Measurements from ENCODE around the gene GATAD2A.

GATAD2A gene

DNA sequence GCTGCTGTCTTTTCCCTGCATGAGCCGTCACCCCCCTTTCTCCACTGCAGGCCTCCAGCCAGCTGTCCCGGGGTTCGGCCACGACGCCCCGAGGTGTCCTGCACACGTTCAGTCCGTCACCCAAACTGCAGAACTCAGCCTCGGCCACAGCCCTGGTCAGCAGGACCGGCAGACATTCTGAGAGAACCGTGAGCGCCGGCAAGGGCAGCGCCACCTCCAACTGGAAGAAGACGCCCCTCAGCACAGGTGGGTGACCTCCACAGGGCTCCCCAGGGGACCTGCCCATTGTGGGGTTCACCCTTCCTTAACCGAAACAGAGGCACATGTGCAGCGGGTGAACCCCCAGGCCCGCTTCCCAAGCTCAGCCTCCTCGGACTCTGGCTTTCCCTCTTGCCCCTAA, 96.8 kb downstream of the GATAD2A start:
- Histone ChIP-seq H3K4me1 (ENCODE audit: insufficient read depth, low read length, poor library complexity, severe bottlenecking) (no peaks in the 10 kb centered on the region), H3F3A (ENCODE audit: low read depth) (no peaks in the 10 kb centered on the region), H3K36me3 (ENCODE audit: insufficient read depth, low read length) (peaks cover 95% of the 10 kb centered on the region; the same call in 1 of the 2 replicates), H2AFZ (ENCODE audit: low read length) (no peak overlapping the region), H3K4me3 (ENCODE audit: low read length, poor library complexity, severe bottlenecking) (no peak overlapping the region), H3K27me3 (ENCODE audit: insufficient read depth, low read length, poor library complexity, severe bottlenecking) (no peaks in the 10 kb centered on the region), H3K4me2 (ENCODE audit: low read depth, low read length, poor library complexity, severe bottlenecking) (no peak overlapping the region), H3K9me3 (ENCODE audit: insufficient read depth, low read depth, low read length) (no peaks in the 10 kb centered on the region), H3K79me2 (ENCODE audit: insufficient read depth, low read length) (no peaks in the 10 kb centered on the region), H3K9me2 (replicated peaks; ENCODE audit: low read depth, low read length) (no peaks in the 10 kb centered on the region), H4K20me1 (ENCODE audit: insufficient read depth, low read length, poor library complexity, severe bottlenecking) (peaks cover 4% of the 10 kb centered on the region), H3K9ac (ENCODE audit: low read depth, low read length, poor library complexity, severe bottlenecking) (no peak overlapping the region)
- no peak for TF ChIP-seq EZH2phosphoT487 (IDR thresholded peaks at IDR 0.05; ENCODE audit: borderline replicate concordance)
- TF ChIP-seq, protein P1, sequence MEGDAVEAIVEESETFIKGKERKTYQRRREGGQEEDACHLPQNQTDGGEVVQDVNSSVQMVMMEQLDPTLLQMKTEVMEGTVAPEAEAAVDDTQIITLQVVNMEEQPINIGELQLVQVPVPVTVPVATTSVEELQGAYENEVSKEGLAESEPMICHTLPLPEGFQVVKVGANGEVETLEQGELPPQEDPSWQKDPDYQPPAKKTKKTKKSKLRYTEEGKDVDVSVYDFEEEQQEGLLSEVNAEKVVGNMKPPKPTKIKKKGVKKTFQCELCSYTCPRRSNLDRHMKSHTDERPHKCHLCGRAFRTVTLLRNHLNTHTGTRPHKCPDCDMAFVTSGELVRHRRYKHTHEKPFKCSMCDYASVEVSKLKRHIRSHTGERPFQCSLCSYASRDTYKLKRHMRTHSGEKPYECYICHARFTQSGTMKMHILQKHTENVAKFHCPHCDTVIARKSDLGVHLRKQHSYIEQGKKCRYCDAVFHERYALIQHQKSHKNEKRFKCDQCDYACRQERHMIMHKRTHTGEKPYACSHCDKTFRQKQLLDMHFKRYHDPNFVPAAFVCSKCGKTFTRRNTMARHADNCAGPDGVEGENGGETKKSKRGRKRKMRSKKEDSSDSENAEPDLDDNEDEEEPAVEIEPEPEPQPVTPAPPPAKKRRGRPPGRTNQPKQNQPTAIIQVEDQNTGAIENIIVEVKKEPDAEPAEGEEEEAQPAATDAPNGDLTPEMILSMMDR (conservative IDR thresholded peaks at IDR 0.05; ENCODE audit: low read length): no peak

DNA sequence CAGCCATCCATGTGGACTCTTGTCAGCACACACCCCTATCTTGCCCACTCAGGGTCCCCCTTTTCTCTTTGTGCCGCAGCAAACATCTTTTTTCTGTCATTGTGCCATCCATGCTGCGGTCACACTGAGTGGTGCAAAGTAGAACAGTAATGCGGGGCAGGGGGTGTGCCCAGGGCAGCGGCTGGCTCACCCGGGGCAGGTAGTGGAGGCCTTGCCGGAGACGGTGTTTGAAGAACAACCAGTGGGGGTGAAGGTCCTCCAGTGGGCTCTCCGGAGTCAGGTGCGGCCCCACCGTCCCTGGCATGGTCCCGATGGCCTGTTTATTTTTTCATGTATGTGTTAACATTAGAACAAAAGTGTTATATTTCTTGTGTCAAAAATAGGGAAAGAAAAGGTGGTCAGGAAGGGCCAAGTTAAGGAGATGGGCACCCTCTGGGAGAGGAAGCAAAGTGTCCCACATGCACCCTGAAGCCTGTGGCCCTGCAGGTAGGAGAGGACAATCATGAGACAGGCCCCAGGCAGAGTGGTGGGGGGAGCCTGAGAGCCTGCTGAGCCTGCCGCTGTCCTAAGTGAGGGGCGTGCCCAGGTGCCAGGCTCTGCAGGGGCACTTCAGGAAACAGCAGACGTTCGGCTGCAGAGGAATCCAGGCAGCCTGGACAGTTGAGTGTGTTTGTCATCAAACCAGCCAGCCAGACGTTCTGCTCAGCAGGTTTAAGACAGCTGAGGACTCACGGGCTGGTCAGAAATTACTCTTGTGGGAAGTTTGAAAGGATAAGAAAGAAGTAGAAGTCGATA, 97.5 kb downstream of the GATAD2A start:
- H4K20me1 ChIP-seq (ENCODE audit: insufficient read depth, low read length, poor library complexity, severe bottlenecking): peaks cover 4% of the 10 kb centered on the region
- H3K4me3 ChIP-seq (ENCODE audit: low read length, poor library complexity, severe bottlenecking): no peak overlapping the region
- peaks cover 95% of the 10 kb centered on the region; the same call in 1 of the 2 replicates for H3K36me3 ChIP-seq (ENCODE audit: insufficient read depth, low read length)
- H3K4me2 ChIP-seq (ENCODE audit: low read depth, low read length, poor library complexity, severe bottlenecking): no peak overlapping the region
- no peak overlapping the region for H3K9ac ChIP-seq (ENCODE audit: low read depth, low read length, poor library complexity, severe bottlenecking)
- no peaks in the 10 kb centered on the region for H3K27me3 ChIP-seq (ENCODE audit: insufficient read depth, low read length, poor library complexity, severe bottlenecking)
- no peaks in the 10 kb centered on the region for H3F3A ChIP-seq (ENCODE audit: low read depth)
- no peaks in the 10 kb centered on the region for H3K79me2 ChIP-seq (ENCODE audit: insufficient read depth, low read length)
- no peak for TF ChIP-seq EZH2phosphoT487 (IDR thresholded peaks at IDR 0.05; ENCODE audit: borderline replicate concordance)
- TF ChIP-seq, protein P1 (conservative IDR thresholded peaks at IDR 0.05; ENCODE audit: low read length): no peak
- H3K9me3 ChIP-seq (ENCODE audit: insufficient read depth, low read depth, low read length): no peaks in the 10 kb centered on the region
- H2AFZ ChIP-seq (ENCODE audit: low read length): no peak overlapping the region
- no peaks in the 10 kb centered on the region for H3K4me1 ChIP-seq (ENCODE audit: insufficient read depth, low read length, poor library complexity, severe bottlenecking)
- H3K9me2 ChIP-seq (replicated peaks; ENCODE audit: low read depth, low read length): no peaks in the 10 kb centered on the region

DNA sequence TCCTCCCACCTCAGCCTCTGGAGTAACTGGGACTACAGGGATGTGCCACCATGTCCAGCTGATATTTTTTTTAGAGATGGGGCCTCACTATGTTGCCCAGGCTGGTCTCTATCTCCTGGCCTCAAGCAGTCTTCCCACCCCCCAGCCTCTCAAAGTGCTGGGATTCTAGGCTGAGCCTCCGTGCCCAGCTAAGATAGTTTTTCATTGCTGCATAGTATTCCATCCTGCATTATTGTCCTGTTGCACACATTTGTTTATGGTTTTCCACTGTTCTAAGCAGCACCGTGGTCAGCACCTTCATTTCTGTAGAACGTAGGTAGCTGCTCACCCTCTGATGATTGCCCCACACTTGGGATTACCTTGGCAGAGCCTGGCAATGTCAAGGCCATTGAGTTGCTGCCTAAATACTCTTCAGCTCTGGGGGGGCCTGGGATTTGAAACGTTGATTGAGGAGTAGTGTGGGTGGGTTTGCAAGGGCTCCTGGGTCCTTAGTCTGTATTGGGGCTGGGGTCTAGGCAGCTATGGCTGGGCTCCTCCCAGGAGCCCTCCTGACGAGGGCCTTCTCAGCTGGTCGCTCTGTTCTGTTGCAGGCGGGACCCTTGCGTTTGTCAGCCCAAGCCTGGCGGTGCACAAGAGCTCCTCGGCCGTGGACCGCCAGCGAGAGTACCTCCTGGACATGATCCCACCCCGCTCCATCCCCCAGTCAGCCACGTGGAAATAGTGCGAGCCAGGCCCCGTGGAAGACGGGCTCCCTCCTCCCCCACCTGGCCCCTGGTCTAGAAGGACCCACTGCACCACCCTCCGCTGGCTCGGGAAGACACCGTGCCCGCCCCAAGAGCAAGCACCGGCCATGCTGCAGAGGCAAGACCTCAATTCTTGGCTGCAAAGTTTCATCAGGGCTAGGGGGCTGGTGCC, 99.5 kb downstream of the GATAD2A start:
- Histone ChIP-seq H3K9me3 (ENCODE audit: insufficient read depth, low read depth, low read length) (no peaks in the 10 kb centered on the region), H3K4me1 (ENCODE audit: insufficient read depth, low read length, poor library complexity, severe bottlenecking) (no peaks in the 10 kb centered on the region), H3K4me2 (ENCODE audit: low read depth, low read length, poor library complexity, severe bottlenecking) (no peak overlapping the region), H4K20me1 (ENCODE audit: insufficient read depth, low read length, poor library complexity, severe bottlenecking) (no peaks in the 10 kb centered on the region), H3K79me2 (ENCODE audit: insufficient read depth, low read length) (no peaks in the 10 kb centered on the region), H3K9ac (ENCODE audit: low read depth, low read length, poor library complexity, severe bottlenecking) (no peak overlapping the region), H3K9me2 (replicated peaks; ENCODE audit: low read depth, low read length) (no peaks in the 10 kb centered on the region), H2AFZ (ENCODE audit: low read length) (no peak overlapping the region), H3K36me3 (ENCODE audit: insufficient read depth, low read length) (peaks cover 76% of the 10 kb centered on the region; the same call in 1 of the 2 replicates), H3K27me3 (ENCODE audit: insufficient read depth, low read length, poor library complexity, severe bottlenecking) (no peaks in the 10 kb centered on the region), H3K4me3 (ENCODE audit: low read length, poor library complexity, severe bottlenecking) (no peak overlapping the region), H3F3A (ENCODE audit: low read depth) (no peaks in the 10 kb centered on the region)
- no peak for TF ChIP-seq EZH2phosphoT487 (IDR thresholded peaks at IDR 0.05; ENCODE audit: borderline replicate concordance)
- TF ChIP-seq, protein P1 (conservative IDR thresholded peaks at IDR 0.05; ENCODE audit: low read length): no peak

Measured in Loucy (cell line).